HuH-7.5 (cell line): ENCODE data around the gene VSIR.

Source experiments
- DNase-seq: peaks from one replicate; pipeline ENCODE4 v3.0.0; 2011; ENCODE audit warnings: low spot score

VSIR gene

DNA sequence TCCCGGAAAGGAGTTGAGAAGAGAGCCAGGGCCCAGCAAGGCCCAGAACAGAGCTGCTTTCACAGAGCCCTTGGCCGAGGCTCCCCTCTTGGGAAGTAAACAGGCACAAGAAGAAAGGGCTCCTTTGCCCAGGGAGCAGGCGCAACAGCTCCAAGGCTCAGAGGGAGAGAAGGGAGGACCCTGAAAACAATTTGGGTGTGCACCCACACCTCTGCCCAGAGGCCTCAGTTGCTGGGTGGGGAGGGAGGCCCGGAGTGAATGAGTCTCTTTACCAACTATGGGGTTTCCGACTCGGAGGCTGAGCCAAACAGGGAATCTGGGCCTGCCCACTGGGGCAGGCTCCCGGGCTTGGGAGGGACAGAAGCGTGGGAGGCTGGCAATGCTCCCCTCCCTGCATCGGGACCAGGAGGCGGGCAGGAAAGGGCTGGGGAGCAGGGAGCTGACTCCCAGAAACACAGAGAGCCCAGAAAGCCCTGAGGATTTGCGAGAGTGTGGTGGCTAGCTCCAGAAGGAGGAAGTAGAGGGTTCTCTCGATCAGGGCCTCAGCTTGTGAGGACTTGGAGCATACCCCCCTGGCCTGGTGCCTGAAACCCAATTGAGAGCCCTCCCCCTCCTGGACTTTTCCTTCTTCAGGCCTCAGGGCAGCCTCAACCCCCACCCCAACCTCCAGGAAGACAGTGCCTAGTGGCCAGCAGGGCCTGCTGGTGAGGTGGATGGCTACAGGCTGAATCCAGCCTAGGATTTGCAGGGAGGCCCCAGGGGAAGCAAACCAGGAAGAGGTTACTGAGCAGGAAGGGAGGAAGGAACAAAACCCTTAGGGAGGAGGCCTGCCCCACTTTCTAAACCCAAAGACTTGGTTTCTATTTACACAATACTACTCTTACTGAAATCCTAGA is 59.9 kb downstream of the VSIR start:
- no peak for DNase-seq

DNA sequence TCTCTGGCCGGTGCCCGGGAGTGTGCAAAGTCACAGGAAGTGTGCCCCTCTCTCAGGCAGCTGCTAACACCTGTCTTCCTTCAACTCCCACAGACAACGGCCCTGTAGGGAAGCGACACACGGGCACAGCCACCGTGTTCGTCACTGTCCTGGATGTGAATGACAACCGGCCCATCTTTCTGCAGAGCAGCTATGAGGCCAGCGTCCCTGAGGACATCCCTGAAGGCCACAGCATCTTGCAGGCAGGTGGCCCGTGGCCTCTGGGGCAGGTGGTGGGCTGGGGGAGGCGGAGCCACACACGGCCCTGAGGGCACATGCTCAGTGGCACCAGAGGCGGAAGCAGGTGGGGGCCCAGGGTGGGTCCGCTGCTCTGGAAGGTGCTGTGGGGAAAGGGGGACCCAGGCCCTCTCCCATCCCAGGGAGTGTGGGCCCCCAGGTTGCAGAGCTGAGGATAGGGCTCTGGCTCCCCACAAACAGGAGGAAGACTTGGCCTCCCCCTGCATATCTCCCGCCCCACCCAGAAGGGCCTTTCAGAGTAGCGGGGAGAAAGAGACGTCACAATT is 60.7 kb downstream of the VSIR start:
- no peak for DNase-seq

DNA sequence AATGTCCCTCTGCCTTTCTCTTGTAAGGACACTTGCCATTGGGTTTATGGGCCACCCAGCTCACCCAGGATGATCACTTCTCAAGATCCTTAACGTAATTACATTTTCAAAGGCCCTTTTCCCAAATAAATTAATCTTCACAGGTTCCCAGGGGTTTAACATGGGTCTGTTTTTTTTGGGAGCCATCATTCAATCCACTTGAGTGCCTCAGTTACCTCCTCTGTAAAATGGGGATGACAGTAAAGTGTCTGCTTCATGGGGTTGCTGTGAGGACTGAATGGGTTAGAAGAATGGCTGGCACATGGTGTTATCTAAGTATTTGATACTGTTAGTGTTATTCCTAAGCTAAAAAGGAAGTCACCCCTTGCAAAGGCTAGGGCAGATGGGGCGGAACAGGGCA is 61.1 kb downstream of the VSIR start:
- DNase-seq = no peak

DNA sequence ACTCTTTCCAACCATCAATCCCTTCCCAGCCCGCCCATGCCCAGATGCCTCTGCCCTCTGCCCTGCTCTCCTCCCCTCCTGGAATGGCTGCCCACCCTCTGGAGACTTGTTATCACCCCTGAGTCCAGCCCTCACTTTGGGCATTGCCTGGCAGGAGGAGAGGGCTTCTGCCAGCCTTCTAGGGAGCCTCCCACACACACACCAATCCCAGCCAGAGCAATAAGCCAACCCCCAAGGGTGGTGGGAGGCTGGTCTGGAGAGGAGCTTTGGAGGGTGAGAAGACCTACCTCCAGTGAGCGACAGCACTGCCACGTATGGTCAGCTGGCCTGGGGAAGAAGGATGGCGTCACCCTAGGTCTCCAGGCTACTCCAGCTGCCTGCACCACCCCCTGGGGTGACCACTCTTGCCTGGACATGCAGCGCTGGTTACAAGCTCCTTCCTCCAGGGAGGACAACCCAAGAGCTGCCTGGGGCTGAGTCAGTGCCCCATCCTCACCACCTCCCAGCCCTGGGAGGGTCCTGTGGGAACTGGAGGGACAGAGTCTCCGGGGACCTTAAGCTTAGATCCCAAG is 62.2 kb downstream of the VSIR start:
- DNase-seq = no peak

DNA sequence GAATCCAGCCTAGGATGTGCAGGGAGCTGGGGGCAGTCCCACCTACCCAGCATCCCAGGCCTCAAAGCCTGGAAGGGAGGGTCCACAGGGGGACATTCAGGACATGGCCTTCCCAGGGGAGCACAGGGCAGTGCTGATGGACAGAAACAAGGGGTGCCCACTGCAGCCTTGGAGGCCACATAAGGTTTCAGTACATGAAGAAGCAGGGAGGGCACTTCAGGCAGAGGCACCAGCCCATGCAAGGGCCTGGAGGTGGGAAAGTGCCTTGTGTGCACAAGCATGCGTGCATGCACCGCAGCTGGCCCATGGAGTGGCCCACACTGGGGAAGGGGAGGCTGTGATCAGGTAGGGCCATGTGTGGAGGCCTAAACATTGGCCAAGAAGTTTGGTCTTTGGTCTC is 62.8 kb downstream of the VSIR start:
- DNase-seq = no peak

DNA sequence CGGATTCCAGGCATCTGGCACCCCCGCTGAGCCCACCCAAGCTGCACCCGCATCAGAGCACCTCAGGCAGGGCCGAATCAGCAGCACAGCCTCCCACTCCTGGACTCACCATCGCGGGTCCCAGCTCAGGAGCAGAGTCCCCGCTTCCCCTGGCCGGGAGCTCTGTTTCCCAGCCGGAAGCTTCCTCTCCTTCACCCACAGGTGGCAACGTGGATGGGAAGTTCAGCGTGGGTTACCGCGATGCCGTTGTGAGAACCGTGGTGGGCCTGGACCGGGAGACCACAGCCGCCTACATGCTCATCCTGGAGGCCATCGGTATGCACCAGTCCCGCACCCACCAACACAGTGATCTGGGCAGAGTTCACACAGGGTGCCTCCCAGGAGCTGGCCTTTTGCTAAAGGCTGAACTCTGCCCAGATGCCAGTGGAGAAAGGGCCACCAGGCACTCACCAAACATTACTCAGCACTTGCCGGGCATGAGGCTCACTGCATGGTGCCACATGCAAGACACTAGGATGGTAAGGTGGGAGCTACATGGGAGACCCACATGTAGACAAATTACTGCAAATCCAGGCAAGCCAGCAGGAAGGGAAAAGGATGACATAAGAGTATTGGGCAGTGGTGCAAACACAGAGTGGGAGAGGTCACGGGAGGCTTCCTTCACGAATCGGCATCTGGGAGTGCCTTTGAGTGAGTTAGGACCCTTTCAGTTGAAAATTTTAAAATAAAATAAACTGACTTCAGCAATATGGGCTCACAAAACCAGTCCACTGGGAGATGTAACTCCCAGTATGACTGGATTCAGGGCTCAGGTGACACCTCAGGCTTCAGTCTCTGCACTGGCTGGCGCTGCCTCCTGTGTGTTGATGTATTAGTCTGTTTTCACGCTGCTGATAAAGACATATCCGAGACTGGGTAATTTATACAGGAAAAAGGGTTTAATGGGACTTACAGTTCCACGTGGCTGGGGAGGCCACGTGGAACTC is 64.1 kb downstream of the VSIR start:
- DNase-seq = no peak

DNA sequence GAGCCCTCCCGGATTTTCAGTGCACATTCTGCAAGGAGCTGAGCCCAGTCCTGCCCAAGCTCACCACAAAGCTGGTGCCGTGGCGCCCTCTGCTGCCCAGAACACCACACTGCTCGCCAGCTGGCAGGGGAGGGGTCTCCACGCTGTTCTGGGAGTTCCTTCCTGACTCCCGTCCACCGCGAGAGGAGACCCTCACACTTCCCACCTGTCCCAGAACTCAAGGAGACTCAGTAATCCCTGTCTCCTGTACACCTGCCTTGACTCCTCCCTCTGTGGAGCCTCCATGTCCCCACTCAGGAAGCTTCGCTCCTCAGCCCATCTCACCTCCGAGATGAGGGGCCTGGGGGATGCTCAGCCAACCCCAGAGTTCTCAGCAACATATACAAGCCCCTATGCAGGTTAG is 65.0 kb downstream of the VSIR start:
- peak; percentile 69 for DNase-seq

DNA sequence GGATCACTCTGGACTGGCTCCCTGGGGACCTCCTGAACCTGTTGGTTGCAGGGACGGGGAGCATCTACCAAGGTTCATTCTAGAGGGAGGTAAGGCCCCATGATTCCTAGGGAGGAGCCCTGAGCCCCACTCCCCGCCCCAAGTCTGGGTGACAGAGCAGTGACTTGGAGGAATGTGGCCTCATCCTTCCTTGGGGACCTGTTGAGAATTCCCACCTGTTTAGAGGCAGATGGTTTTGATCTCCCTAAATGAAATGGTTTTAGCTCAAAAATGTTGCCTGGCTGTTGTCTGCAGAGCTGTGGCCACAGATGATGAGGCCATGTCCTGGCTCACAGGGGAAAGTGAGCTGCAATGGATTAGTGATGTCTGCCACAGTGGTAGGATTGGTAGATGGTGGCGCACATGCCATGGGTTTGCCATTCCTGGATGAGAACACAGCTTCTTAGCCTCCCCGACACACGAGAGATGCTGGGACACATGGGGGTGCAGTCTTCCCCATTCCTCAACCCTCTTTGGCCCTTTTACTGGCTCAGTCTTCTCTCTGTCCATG is 66.0 kb downstream of the VSIR start:
- no peak for DNase-seq

DNA sequence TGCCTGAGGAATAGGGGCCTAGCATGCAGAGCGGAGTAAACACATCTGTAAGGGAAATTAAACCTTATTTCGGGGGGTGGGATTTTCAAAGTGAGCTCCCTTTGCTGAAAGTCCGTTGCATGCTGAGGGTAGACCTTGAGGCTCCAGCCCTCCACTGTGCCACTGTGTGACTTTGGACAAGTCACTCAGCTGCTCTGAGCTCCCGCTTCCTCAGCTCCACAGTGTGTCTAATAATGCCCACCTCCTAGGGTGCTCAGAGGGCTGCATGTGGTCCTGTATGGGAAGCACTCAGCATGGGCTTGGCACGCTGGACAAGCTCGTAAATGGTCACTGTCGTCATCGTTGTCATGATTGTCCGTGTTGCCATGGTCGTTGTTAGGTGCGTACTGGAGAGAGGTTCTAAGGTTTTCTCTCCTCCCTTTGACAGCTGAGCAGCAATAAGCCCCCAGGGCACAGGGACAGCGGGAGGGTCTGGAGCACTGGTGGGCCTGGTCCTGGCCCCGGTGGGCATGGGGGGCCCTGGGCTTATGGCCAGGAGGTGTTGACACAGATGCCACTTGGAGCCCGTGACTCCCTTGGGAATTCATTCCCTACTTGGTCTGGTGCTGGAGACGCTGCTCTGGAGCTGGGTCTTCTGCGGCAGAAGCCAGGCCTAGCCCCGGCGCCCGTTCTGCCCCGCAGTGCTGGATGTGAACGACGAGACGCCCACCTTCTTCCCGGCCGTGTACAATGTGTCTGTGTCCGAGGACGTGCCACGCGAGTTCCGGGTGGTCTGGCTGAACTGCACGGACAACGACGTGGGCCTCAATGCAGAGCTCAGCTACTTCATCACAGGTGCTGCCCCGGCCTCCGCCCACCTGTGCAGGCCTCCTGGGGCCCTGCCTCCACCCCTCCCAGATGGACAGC is 66.9 kb downstream of the VSIR start:
- no peak for DNase-seq

DNA sequence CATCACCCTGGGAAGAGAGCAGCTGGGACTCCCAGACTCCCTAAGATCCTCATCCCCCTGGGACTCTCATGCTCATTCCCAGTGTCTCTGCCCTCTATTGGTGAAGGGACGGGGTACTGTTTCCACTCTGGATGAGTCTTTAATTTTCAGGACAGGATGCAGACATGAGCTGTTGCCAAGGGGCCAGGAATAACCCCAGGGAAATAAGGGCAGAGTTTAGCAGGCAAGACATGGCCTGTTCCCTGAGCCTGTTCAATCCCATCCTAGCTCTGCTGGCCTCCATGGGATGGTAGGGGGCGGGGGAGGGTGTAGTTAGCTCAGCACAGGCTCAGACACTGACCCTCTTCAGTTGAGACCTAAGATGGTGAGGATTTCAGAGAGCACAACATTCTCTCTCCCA is 67.7 kb downstream of the VSIR start:
- DNase-seq = no peak

DNA sequence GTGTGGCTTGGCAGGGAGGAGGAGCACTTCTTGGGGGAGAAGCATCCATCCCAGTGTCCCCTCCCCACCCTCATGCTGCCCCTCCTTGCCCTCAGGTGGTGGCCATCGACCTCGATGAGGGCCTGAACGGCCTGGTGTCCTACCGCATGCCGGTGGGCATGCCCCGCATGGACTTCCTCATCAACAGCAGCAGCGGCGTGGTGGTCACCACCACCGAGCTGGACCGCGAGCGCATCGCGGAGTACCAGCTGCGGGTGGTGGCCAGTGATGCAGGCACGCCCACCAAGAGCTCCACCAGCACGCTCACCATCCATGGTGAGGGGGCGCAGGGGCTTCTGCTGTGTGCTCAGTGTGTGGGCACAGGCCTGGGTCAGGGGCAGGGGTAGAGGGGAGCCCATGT is 68.5 kb downstream of the VSIR start:
- no peak for DNase-seq

DNA sequence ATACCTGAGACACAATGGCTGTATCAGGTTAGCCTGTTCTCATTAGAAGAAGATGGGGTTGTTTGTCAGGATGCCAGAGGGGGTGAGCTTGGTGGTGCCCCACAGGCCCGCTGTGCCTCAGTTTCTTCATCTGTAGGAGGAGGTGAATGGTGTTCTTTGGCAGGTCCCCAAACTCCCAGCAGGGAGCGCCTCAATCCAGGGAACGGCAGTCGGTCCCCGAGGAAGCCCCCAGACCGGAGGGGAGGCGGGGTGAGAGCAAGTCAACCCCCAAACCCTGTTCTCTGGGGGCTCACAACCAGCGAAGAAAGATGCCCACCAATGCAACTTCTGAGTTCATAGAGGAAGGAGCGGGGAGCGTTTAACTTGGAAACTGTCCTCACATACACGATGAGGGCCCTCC is 69.7 kb downstream of the VSIR start:
- no peak for DNase-seq

DNA sequence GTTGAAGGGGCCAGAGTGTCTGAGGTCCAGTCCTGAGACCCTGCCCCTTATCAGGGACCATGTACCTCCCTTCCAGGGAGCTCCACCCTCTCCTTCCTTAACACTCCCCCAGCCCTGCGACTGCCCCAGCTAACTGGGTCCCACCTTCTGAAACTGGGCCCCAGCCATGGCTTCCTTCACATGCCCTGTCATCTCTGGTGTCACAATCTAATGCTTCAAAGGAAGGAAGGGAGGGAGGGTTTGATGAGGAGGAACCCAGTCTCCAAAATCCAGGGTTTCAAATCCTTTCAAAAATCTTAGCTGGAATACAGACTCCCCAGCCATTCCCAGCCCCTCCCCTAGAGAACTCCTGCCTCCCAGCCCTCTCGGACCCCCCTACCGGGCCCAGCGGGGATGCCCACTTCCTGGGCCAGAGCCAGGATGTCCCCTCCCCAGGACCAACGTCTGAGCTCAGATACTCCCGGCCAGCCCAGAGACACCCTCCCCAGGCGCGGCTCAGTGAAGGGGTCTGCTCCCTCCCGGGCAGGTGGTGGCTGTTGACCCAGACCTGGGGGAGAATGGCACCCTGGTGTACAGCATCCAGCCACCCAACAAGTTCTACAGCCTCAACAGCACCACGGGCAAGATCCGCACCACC is 71.7 kb downstream of the VSIR start:
- no peak for DNase-seq

DNA sequence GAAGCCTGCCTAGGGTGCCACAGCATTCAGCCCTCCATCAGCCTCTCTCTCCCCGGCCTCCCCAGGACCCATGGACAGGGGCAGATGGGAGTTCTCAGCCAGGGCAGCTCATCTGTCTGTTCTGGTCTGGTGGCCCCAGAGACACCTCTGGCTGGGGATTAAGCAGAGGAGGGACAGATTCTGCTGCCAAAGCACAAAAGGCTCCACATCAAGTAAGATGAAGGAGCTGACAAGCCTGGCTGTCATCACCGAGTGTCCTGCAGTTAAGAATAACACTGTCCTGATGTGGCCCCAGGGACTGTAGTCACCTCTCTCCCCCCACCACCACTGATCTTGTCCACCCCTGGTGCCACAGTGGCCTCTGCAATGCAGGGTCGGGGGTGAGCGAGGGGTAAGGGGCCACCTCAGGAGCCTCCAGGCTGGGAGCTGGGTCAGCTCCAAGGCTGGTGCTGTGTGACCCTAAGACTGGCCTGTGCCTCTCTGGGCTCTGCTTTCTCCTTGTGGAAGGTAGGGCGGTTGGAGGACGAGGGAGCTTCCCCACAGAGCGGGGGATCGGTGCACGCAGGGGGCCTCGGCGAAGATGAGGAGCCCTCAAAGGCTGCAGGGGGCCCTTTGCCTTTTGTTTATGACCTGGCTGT is 72.5 kb downstream of the VSIR start:
- no peak for DNase-seq

DNA sequence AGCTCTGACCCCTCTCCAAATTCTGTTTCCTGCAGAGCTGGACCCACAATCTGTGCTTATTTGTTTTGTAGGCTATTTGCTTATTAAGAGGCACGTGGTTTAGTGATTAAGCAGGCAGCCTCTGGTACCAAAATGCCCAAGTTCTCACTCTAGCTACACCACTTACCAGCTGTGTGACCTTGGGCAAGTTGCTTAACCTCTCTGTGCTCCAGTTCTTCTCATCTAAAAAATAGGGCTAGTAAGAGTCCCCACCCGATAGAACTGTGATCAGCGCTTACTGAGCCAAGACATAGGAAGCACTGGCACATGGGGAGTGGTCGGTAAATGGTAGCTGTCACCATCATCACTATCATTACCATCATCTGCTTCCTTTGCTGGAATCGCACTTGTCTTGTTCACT is 74.6 kb downstream of the VSIR start:
- DNase-seq = no peak

DNA sequence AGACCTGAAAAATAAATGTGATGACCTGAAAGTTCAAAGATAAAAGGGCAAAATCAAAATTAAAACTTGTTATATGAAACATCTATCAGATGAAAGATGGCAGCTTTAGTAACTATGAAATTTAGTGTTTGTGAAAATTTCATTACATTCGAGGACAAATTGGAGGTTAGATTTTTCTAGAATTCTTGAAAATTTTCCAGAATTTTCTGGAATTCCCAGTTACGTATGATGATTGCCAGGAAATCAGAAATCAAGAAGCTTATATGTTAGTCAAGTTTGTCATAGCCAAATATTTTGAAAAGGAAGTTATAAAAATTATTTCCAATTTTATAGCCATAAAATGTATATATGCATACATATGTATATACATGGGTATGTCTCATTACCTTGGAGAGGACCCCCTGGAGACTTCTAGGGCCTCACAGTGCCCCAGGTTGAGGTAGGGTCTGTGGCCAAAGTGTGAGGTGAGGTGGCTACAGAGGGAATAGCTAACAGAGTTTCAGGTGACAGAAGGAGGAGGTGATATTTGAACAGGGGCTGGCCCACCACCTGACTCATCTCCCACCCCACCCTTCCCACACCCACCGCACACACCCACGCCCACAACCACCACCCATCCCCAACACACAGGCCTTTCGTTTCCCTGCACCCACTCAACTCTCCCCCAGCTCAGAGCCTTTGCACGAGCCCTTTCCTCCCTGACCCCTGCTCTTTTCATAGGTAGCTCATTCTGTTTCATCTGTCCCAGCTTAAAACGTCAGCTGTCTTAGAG is 75.2 kb downstream of the VSIR start:
- DNase-seq = no peak
